MM.1S (cell line): ENCODE results near the gene EZH2.

Experiments used
- DNase-seq: peaks from one replicate; pipeline ENCODE4 v3.0.0-alpha.2; 2015
- H2AFZ ChIP-seq: fragments of 300-600 bp; sonication (generic); 2 replicates; pipeline ENCODE4 v1.6.0; 2016; ENCODE audit warnings: antibody characterized with exemption, low read length
- H3F3A ChIP-seq: fragments of 300-600 bp; sonication (generic); 2 replicates; pipeline ENCODE4 v1.6.1; 2016; ENCODE audit warnings: mild to moderate bottlenecking, antibody characterized with exemption, low read length, moderate library complexity, mixed read lengths; ENCODE audit not compliant: insufficient read depth
- H3K27ac ChIP-seq: fragments of 300-600 bp; sonication (generic); 2 replicates; pipeline ENCODE4 v1.5.1; 2016; ENCODE audit warnings: mild to moderate bottlenecking, low read length
- H3K27me3 ChIP-seq: fragments of 300-600 bp; sonication (generic); replicated peaks from 2 replicates; pipeline ENCODE4 v1.6.0; 2016; ENCODE audit warnings: low read length; ENCODE audit not compliant: insufficient read depth
- H3K36me3 ChIP-seq: fragments of 300-600 bp; sonication (generic); replicated peaks from 2 replicates; pipeline ENCODE4 v1.6.1; 2016; ENCODE audit warnings: mild to moderate bottlenecking, low read length, mixed read lengths; ENCODE audit not compliant: insufficient read depth
- H3K4me1 ChIP-seq: fragments of 300-600 bp; sonication (generic); 2 replicates; pipeline ENCODE4 v1.6.1; 2016; ENCODE audit warnings: low read length, mixed read lengths
- H3K4me2 ChIP-seq: fragments of 300-600 bp; sonication (generic); 2 replicates; pipeline ENCODE4 v1.6.0; 2016; ENCODE audit warnings: low read depth, low read length
- H3K4me3 ChIP-seq: fragments of 300-600 bp; sonication (generic); 2 replicates; pipeline ENCODE4 v1.5.1; 2016; ENCODE audit warnings: low read length, mixed read lengths
- H3K79me2 ChIP-seq: fragments of 300-600 bp; sonication (generic); 2 replicates; pipeline ENCODE4 v1.6.1; 2016; ENCODE audit warnings: mixed run types, low read length, mixed read lengths
- H3K9ac ChIP-seq: fragments of 300-600 bp; sonication (generic); 2 replicates; pipeline ENCODE4 v1.6.1; 2016; ENCODE audit warnings: low read length, mixed read lengths
- H3K9me2 ChIP-seq: fragments of 300-600 bp; sonication (generic); replicated peaks from 2 replicates; pipeline ENCODE4 v1.6.1; 2016; ENCODE audit warnings: mild to moderate bottlenecking, low read length, mixed read lengths; ENCODE audit not compliant: insufficient read depth
- H3K9me3 ChIP-seq: fragments of 300-600 bp; sonication (generic); replicated peaks from 2 replicates; pipeline ENCODE4 v1.6.1; 2016; ENCODE audit warnings: mild to moderate bottlenecking, low read length, mixed read lengths; ENCODE audit not compliant: insufficient read depth
- H4K20me1 ChIP-seq: fragments of 300-600 bp; sonication (generic); 2 replicates; pipeline ENCODE4 v1.6.1; 2016; ENCODE audit warnings: mild to moderate bottlenecking, low read length, moderate library complexity, mixed read lengths; ENCODE audit not compliant: insufficient read depth
- CTCF ChIP-seq: fragments of 300-600 bp; sonication (generic); IDR thresholded peaks from 2 replicates; pipeline ENCODE4 v1.5.1; 2016; ENCODE audit warnings: antibody characterized with exemption, low read length, mixed read lengths
- EZH2 ChIP-seq: fragments of 300-600 bp; sonication (generic); optimal IDR thresholded peaks from 2 replicates; pipeline ENCODE3; 2017; ENCODE audit warnings: low read depth, mild to moderate bottlenecking, antibody characterized with exemption, low read length, mixed read lengths
- EZH2phosphoT487 ChIP-seq: fragments of 300-600 bp; sonication (generic); IDR thresholded peaks from 2 replicates; pipeline ENCODE4 v1.6.1; 2018; ENCODE audit warnings: antibody characterized with exemption, low read length

Gene EZH2

GRCh38 chr7:148871551-148871950 is 12.5 kb downstream of the EZH2 start:
- H2AFZ ChIP-seq = no peak overlapping the region
- H3K4me3 ChIP-seq = no peak overlapping the region
- no peak overlapping the region for H3K27ac ChIP-seq
- H3K27me3 ChIP-seq = no peaks in the 10 kb centered on the region
- H3K4me1 ChIP-seq = 0 out of 2 replicates have a peak, but pooled peaks cover 14% of the 10 kb centered on the region
- H3K9me3 ChIP-seq = no peaks in the 10 kb centered on the region
- no peak overlapping the region for H3K9ac ChIP-seq
- H3K9me2 ChIP-seq = no peaks in the 10 kb centered on the region
- no peak for DNase-seq
- peaks cover 14% of the 10 kb centered on the region for H3F3A ChIP-seq
- no peak for TF ChIP-seq EZH2
- TF ChIP-seq CTCF = no peak
- no peak for TF ChIP-seq EZH2phosphoT487
- peaks cover 100% of the 10 kb centered on the region for H3K79me2 ChIP-seq
- H3K4me2 ChIP-seq = no peak overlapping the region
- H3K36me3 ChIP-seq = no peaks in the 10 kb centered on the region
- H4K20me1 ChIP-seq = peaks cover 72% of the 10 kb centered on the region

DNA sequence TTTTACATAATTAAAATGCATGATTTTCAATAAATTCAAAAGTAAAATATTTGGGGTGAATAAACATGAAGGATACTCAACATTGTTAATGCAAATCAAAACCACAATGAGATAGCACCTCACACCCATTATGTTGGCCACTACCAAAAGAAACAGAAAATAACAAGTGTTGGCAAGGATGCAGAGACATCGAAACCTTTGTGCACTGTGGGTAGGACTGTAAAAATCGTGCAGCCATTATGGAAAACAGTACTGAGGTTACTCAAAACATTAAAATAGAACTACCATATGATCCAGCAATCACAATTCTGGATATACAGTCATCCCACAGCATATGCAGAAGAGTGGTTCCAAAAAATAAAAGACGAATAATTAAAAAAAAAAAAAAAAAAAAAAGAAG is 13.1 kb downstream of the EZH2 start:
- Histone ChIP-seq H3K36me3 (no peaks in the 10 kb centered on the region), H3F3A (peaks cover 14% of the 10 kb centered on the region), H4K20me1 (peaks cover 73% of the 10 kb centered on the region), H3K27me3 (no peaks in the 10 kb centered on the region), H3K4me3 (no peak overlapping the region), H3K9me2 (no peaks in the 10 kb centered on the region), H3K9me3 (no peaks in the 10 kb centered on the region), H2AFZ (no peak overlapping the region), H3K79me2 (peaks cover 98% of the 10 kb centered on the region), H3K9ac (no peak overlapping the region), H3K4me1 (0 out of 2 replicates have a peak, but pooled peaks cover 14% of the 10 kb centered on the region), H3K4me2 (no peak overlapping the region), H3K27ac (no peak overlapping the region)
- DNase-seq = no peak
- no peak for TF ChIP-seq CTCF
- no peak for TF ChIP-seq EZH2phosphoT487
- TF ChIP-seq EZH2 = no peak

DNA sequence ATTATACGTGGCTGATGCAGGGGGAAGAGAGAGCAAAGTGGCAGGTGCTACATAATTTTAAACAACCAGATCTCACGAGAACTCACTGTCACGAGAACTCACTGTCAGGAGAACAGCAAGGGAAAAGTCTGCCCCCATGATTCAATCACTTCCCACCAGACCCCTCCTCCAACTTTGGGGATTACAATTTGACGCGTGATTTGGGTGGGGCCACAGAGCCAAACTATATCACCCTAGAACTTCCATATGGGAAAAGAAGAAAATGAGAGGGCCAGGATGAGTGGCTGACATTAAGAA is 15.8 kb downstream of the EZH2 start:
- DNase-seq = no peak
- 0 out of 2 replicates have a peak, but pooled peaks cover 14% of the 10 kb centered on the region for H3K4me1 ChIP-seq
- H3K27me3 ChIP-seq = no peaks in the 10 kb centered on the region
- no peak overlapping the region for H2AFZ ChIP-seq
- H3K9me2 ChIP-seq = no peaks in the 10 kb centered on the region
- H3K9ac ChIP-seq = no peak overlapping the region
- no peak overlapping the region for H3K4me2 ChIP-seq
- H4K20me1 ChIP-seq = peaks cover 72% of the 10 kb centered on the region
- no peaks in the 10 kb centered on the region for H3K36me3 ChIP-seq
- TF ChIP-seq EZH2 = no peak
- no peak for TF ChIP-seq EZH2phosphoT487
- TF ChIP-seq CTCF = no peak
- no peak overlapping the region for H3K27ac ChIP-seq
- H3K9me3 ChIP-seq = no peaks in the 10 kb centered on the region
- H3F3A ChIP-seq = peaks cover 14% of the 10 kb centered on the region
- no peak overlapping the region for H3K4me3 ChIP-seq
- H3K79me2 ChIP-seq = peaks cover 98% of the 10 kb centered on the region
